ENCODE data around the gene PLPP4.

The PLPP4 gene

GRCh38 chr10:120511165-120511564, 54.1 kb downstream of the PLPP4 start:
- POLR2A ChIA-PET, result no interaction called here
- no peak overlapping the region for H3K4me3 ChIP-seq (ENCODE audit: low read depth, low read length)
- TF ChIP-seq CTCF (IDR thresholded peaks at IDR 0.05; ENCODE audit: insufficient read depth, low read length, missing control alignments), result no peak
- CTCF ChIA-PET, result no interaction called here
- DNase-seq (ENCODE audit: low read depth, low spot score), result no peak

DNA sequence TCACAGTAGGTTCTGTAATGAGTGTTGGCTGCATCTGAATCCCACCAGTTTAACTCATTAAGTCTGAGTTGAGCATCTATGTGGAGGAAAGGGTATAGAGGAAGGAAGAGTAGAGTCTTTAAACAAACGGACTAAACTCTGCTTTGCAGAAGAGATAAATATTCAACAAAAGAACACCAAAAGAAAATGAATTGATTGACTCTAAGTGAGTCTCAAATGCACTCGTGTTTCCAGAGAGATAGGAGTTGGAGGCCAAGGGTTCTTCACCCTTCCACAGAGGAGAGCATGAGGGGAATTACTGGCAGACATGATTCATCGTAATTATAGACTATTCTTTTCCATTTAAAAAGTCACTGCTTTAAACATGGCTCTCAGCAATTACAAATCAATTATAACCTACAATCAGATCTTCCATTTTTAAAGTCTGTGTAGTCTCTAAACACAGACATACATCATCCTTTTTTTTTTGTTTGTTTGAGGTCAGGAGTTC, 56.3 kb downstream of the PLPP4 start:
- ChIA-PET POLR2A (no interaction called here), CTCF (no interaction called here)
- DNase-seq (ENCODE audit: low read depth, low spot score), result no peak
- no peak for TF ChIP-seq CTCF (IDR thresholded peaks at IDR 0.05; ENCODE audit: insufficient read depth, low read length, missing control alignments)
- H3K4me3 ChIP-seq (ENCODE audit: low read depth, low read length), result no peak overlapping the region

DNA sequence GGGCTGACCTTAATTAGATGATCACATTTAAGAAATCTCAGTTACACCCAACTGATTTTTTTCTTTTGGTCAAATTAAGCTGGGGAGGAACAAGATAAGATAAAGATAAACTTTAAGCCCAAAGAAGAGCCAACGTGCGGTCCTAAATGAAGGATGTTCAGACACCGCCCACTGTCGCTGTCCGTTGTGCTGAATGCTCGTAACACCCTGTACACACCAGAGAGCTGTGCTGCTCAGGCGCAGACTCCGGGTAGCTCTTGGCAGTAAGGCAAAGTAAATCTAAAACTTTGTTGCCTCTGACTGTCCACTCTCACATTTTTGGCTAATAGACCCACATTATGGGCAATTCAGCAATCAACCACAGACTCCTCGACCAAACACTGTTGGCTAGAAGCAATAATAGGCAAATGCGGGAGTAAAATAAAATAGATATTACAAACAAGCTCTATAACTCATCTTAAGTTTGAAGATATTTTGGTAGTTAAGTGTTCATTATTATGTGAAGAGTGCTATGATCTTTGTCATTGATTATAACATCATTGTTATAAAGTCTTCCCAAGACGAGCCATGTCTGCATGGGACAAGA, 57.1 kb downstream of the PLPP4 start:
- ChIA-PET CTCF (interaction anchor here (0.9 to 1.2 kb wide), 3 partner anchors 12 to 47 kb away, joined by 3 read pairs; no protein-coding TSS in a partner anchor), POLR2A (no interaction called here)
- H3K4me3 ChIP-seq (ENCODE audit: low read depth, low read length), result no peak overlapping the region
- no peak for DNase-seq (ENCODE audit: low read depth, low spot score)
- no peak for TF ChIP-seq CTCF (IDR thresholded peaks at IDR 0.05; ENCODE audit: insufficient read depth, low read length, missing control alignments)

DNA sequence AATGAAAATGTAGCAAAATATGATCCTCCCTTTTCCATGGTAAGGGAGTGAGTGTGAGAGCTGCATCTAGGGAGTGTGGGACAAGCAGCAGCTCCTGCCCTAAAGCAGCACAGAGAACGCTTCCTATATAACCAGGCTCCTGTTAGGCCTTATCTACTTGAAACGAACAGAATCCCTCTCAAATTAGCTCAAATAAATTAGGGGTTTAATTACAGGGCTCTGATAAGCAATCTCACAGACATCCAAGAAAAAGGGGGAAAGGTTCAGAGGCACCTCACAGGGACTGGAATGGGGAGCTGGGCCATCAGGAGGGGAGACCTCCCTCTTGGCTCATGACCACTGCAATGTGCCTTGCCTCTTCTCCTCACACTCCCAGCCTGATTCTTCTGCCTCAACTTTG, 57.9 kb downstream of the PLPP4 start:
- no peak for DNase-seq (ENCODE audit: low read depth, low spot score)
- CTCF ChIA-PET, result interaction anchor here (0.9 to 1.2 kb wide), 3 partner anchors 11 to 48 kb away, joined by 3 read pairs; no protein-coding TSS in a partner anchor
- POLR2A ChIA-PET, result no interaction called here
- no peak overlapping the region for H3K4me3 ChIP-seq (ENCODE audit: low read depth, low read length)
- TF ChIP-seq CTCF (IDR thresholded peaks at IDR 0.05; ENCODE audit: insufficient read depth, low read length, missing control alignments), result no peak

GRCh38 chr10:120515741-120516140, 58.7 kb downstream of the PLPP4 start:
- ChIA-PET POLR2A (no interaction called here), CTCF (interaction anchor here (1.2 kb wide), 1 partner anchor 30 kb away, joined by 3 read pairs; no protein-coding TSS in a partner anchor)
- TF ChIP-seq CTCF (IDR thresholded peaks at IDR 0.05; ENCODE audit: insufficient read depth, low read length, missing control alignments), result no peak
- H3K4me3 ChIP-seq (ENCODE audit: low read depth, low read length), result no peak overlapping the region
- no peak for DNase-seq (ENCODE audit: low read depth, low spot score)

- no peak for TF ChIP-seq CTCF (IDR thresholded peaks at IDR 0.05; ENCODE audit: insufficient read depth, low read length, missing control alignments)
- ChIA-PET CTCF (interaction anchor here (1.6 kb wide), 1 partner anchor 10 kb away, joined by 3 read pairs; no protein-coding TSS in a partner anchor), POLR2A (no interaction called here)
- no peak overlapping the region for H3K4me3 ChIP-seq (ENCODE audit: low read depth, low read length)
- no peak for DNase-seq (ENCODE audit: low read depth, low spot score)
Observed at GRCh38 chr10:120516426-120516825, 59.4 kb downstream of the PLPP4 start.

All from AG04449 (cell line).